DND-41 (cell line): ENCODE data around the gene PROSER2.

Experiments
- ATAC-seq: fragments of 200-7000 bp; cut with Tn5 transposase; 3 replicates; pipeline ENCODE4 v1.9.1; 2021; ENCODE audit warnings: low read depth; ENCODE audit not compliant: insufficient read depth
- DNase-seq: peaks from one replicate; pipeline ENCODE4 v3.0.0-alpha.2; 2020
- H2AFZ ChIP-seq: 2 replicates; pipeline ENCODE4 v1.6.0; 2012; ENCODE audit warnings: low read depth, low read length
- H3K27ac ChIP-seq: 2 replicates; pipeline ENCODE4 v1.5.1; 2012; ENCODE audit warnings: low read length, inconsistent platforms
- H3K27me3 ChIP-seq: fragments of 200-600 bp; sonication (generic); 2 replicates; pipeline ENCODE4 v1.6.0; 2012; ENCODE audit warnings: low read length, mild to moderate bottlenecking, inconsistent platforms; ENCODE audit not compliant: insufficient read depth, poor library complexity
- H3K36me3 ChIP-seq: 2 replicates; pipeline ENCODE4 v1.5.1; 2012; ENCODE audit warnings: low read length, inconsistent platforms; ENCODE audit not compliant: insufficient read depth
- H3K4me1 ChIP-seq: 2 replicates; pipeline ENCODE4 v1.5.1; 2012; ENCODE audit warnings: mild to moderate bottlenecking, low read length; ENCODE audit not compliant: insufficient read depth
- H3K4me2 ChIP-seq: 2 replicates; pipeline ENCODE4 v1.6.0; 2012; ENCODE audit warnings: mild to moderate bottlenecking, moderate library complexity, low read length, inconsistent platforms; ENCODE audit not compliant: insufficient read depth
- H3K4me3 ChIP-seq, 2 experiments: fragments of 200-600 bp in 1 of 2; shearing (Covaris generic) in 1 of 2; 2 replicates each; pipeline ENCODE4 v1.5.1; 2012 to 2016; ENCODE audit warnings: inconsistent platforms in 2 of 2, low read length in 2 of 2, mild to moderate bottlenecking in 2 of 2, low read depth in 1 of 2, moderate library complexity in 1 of 2
- H3K79me2 ChIP-seq: 2 replicates; pipeline ENCODE4 v1.6.0; 2012; ENCODE audit warnings: low read length, inconsistent platforms; ENCODE audit not compliant: insufficient read depth
- H3K9ac ChIP-seq: 2 replicates; pipeline ENCODE4 v1.6.0; 2012; ENCODE audit warnings: low read depth, mild to moderate bottlenecking, inconsistent platforms, low read length, moderate library complexity
- H3K9me3 ChIP-seq: 2 replicates; pipeline ENCODE4 v1.5.1; 2012; ENCODE audit warnings: low read length, moderate library complexity, mild to moderate bottlenecking, inconsistent platforms; ENCODE audit not compliant: insufficient read depth, severe bottlenecking
- H4K20me1 ChIP-seq: 2 replicates; pipeline ENCODE4 v1.6.0; 2012; ENCODE audit warnings: low read length; ENCODE audit not compliant: insufficient read depth
- CTCF ChIP-seq: IDR thresholded peaks from 2 replicates; pipeline ENCODE4 v1.5.1; 2012; ENCODE audit warnings: borderline replicate concordance, low read length, moderate library complexity, mild to moderate bottlenecking; ENCODE audit not compliant: poor library complexity, severe bottlenecking; ENCODE audit errors: extremely low read depth
- EZH2 ChIP-seq: IDR thresholded peaks from 3 replicates; pipeline ENCODE4 v1.6.1; 2012; ENCODE audit warnings: borderline replicate concordance, low read depth, mild to moderate bottlenecking, moderate library complexity, low read length, inconsistent platforms; ENCODE audit not compliant: severe bottlenecking

PROSER2 gene

GRCh38 chr10:11789956-11790355 lies 33.2 kb upstream of the PROSER2 start:
- no peaks in the 10 kb centered on the region for H3K36me3 ChIP-seq
- no peak overlapping the region for H3K4me2 ChIP-seq
- no peaks in the 10 kb centered on the region for H3K9me3 ChIP-seq
- H3K79me2 ChIP-seq: no peaks in the 10 kb centered on the region
- H3K27ac ChIP-seq: no peak overlapping the region
- no peak for ATAC-seq
- no peak for DNase-seq
- H3K9ac ChIP-seq: no peak overlapping the region
- peaks cover 5% of the 10 kb centered on the region for H3K27me3 ChIP-seq
- H4K20me1 ChIP-seq: no peaks in the 10 kb centered on the region
- no peak overlapping the region for H2AFZ ChIP-seq
- no peaks in the 10 kb centered on the region for H3K4me1 ChIP-seq
- TF ChIP-seq CTCF (no peak), EZH2 (no peak)
- H3K4me3 ChIP-seq: no peak overlapping the region

- H3K27ac ChIP-seq: no peak overlapping the region
- no peaks in the 10 kb centered on the region for H3K79me2 ChIP-seq
- DNase-seq (no peak), ATAC-seq (no peak)
- H3K9ac ChIP-seq: no peak overlapping the region
- peaks cover 3% of the 10 kb centered on the region; the same call in 1 of the 2 replicates for H3K4me1 ChIP-seq
- no peaks in the 10 kb centered on the region for H3K27me3 ChIP-seq
- H4K20me1 ChIP-seq: no peaks in the 10 kb centered on the region
- H3K4me3 ChIP-seq: no peak overlapping the region
- TF ChIP-seq EZH2 (no peak), CTCF (no peak)
- H3K9me3 ChIP-seq: no peaks in the 10 kb centered on the region
- H2AFZ ChIP-seq: no peak overlapping the region
- H3K4me2 ChIP-seq: no peak overlapping the region
- no peaks in the 10 kb centered on the region for H3K36me3 ChIP-seq
These were observed 29.2 kb upstream of the PROSER2 start for GRCh38 chr10:11793762-11794479.

GRCh38 chr10:11794566-11794965 lies 28.6 kb upstream of the PROSER2 start:
- no peaks in the 10 kb centered on the region for H3K9me3 ChIP-seq
- no peaks in the 10 kb centered on the region for H3K79me2 ChIP-seq
- no peak overlapping the region for H3K4me2 ChIP-seq
- H3K27ac ChIP-seq: no peak overlapping the region
- no peak for DNase-seq
- H3K9ac ChIP-seq: no peak overlapping the region
- no peaks in the 10 kb centered on the region for H4K20me1 ChIP-seq
- TF ChIP-seq CTCF (no peak), EZH2 (no peak)
- no peak overlapping the region for H3K4me3 ChIP-seq
- H3K36me3 ChIP-seq: no peaks in the 10 kb centered on the region
- peaks cover 5% of the 10 kb centered on the region; the same call in 1 of the 2 replicates for H3K4me1 ChIP-seq
- no peak for ATAC-seq
- no peak overlapping the region for H2AFZ ChIP-seq
- no peaks in the 10 kb centered on the region for H3K27me3 ChIP-seq
